IMR-90 (cell line): Measurements from ENCODE around the gene HACD2. TPM values are rescaled to one million over a fixed set of nuclear protein-coding genes. Genes with fewer than 3 reads are reported as not detected.

ENCODE experiments used
- ATAC-seq: fragments of 200-7000 bp; cut with Tn5 transposase; 2 replicates; pipeline ENCODE4 v1.9.1; 2020; ENCODE audit warnings: low read depth, mild to moderate bottlenecking, moderate library complexity
- BruUV-seq: library from RNA; stranded (reverse); fragments of 400-500 nt; replicated peaks from 2 replicates; lab custom pipeline; 2021; lab: Mats Ljungman, UMichigan
- CTCF ChIA-PET: fragments of 300-600 bp; formaldehyde crosslinking; extraction: SDS; loops from one replicate; lab custom pipeline; 2021; ENCODE audit warnings: antibody characterized with exemption; lab: Yijun Ruan, JAX
- POLR2A ChIA-PET: fragments of 300-600 bp; sonication (Branson Sonifier 250); formaldehyde crosslinking; loops from one replicate; lab custom pipeline; 2022; ENCODE audit warnings: antibody characterized with exemption; ENCODE audit not compliant: unreplicated experiment; lab: Charles Lee
- DNase-seq: peaks from one replicate; pipeline ENCODE4 v3.0.0; 2013
- H2AFZ ChIP-seq: replicated peaks from 2 replicates; pipeline ENCODE3; 2013; ENCODE audit warnings: low read length, mild to moderate bottlenecking; ENCODE audit not compliant: poor library complexity
- H2AK5ac ChIP-seq: 2 replicates; pipeline ENCODE4 v1.6.1; 2013; ENCODE audit warnings: low read depth, low read length, inconsistent platforms
- H2AK9ac ChIP-seq: replicated peaks from 2 replicates; pipeline ENCODE3; 2013; ENCODE audit warnings: mild to moderate bottlenecking, low read depth, low read length, moderate library complexity; ENCODE audit not compliant: poor library complexity
- H2BK120ac ChIP-seq: 2 replicates; pipeline ENCODE4 v1.6.1; 2013; ENCODE audit warnings: low read depth, low read length, inconsistent platforms
- H2BK15ac ChIP-seq: 3 replicates; pipeline ENCODE4 v1.6.1; 2013; ENCODE audit warnings: low read depth, low read length, inconsistent platforms
- H2BK20ac ChIP-seq: 2 replicates; pipeline ENCODE4 v1.6.1; 2013; ENCODE audit warnings: low read depth, mild to moderate bottlenecking, inconsistent platforms, low read length, moderate library complexity
- H2BK5ac ChIP-seq: 2 replicates; pipeline ENCODE4 v1.6.1; 2013; ENCODE audit warnings: mild to moderate bottlenecking, low read depth, low read length, inconsistent platforms; ENCODE audit not compliant: poor library complexity, severe bottlenecking
- H3K14ac ChIP-seq: replicated peaks from 2 replicates; pipeline ENCODE4 v1.6.1; 2013; ENCODE audit warnings: low read depth, low read length, inconsistent platforms
- H3K18ac ChIP-seq: 2 replicates; pipeline ENCODE4 v1.6.1; 2013; ENCODE audit warnings: low read depth, low read length, control low read depth
- H3K23ac ChIP-seq: 2 replicates; pipeline ENCODE4 v1.6.1; 2013; ENCODE audit warnings: low read depth, low read length, inconsistent platforms
- H3K27ac ChIP-seq: 2 replicates; pipeline ENCODE4 v1.5.1; 2013; ENCODE audit warnings: mild to moderate bottlenecking, control low read depth, low read length; ENCODE audit not compliant: insufficient read depth
- H3K27me3 ChIP-seq: 2 replicates; pipeline ENCODE4 v1.6.1; 2013; ENCODE audit warnings: low read length; ENCODE audit not compliant: control insufficient read depth, insufficient read depth
- H3K36me3 ChIP-seq: 2 replicates; pipeline ENCODE4 v1.6.1; 2013; ENCODE audit warnings: low read length, mixed read lengths; ENCODE audit not compliant: control insufficient read depth, insufficient read depth
- H3K4ac ChIP-seq: 2 replicates; pipeline ENCODE4 v1.6.1; 2013; ENCODE audit warnings: low read depth, low read length, inconsistent platforms
- H3K4me1 ChIP-seq: 2 replicates; pipeline ENCODE4 v1.6.1; 2013; ENCODE audit warnings: low read length, mixed read lengths; ENCODE audit not compliant: control insufficient read depth, insufficient read depth
- H3K4me2 ChIP-seq: 2 replicates; pipeline ENCODE4 v1.6.1; 2013; ENCODE audit warnings: low read depth, mild to moderate bottlenecking, control low read depth, low read length, moderate library complexity
- H3K4me3 ChIP-seq: 2 replicates; pipeline ENCODE4 v1.5.1; 2013; ENCODE audit warnings: low read depth, mild to moderate bottlenecking, control low read depth, low read length, moderate library complexity; ENCODE audit not compliant: insufficient read depth
- H3K56ac ChIP-seq: 2 replicates; pipeline ENCODE4 v1.6.1; 2013; ENCODE audit warnings: low read length, inconsistent platforms; ENCODE audit not compliant: insufficient read depth; ENCODE audit errors: extremely low read depth
- H3K79me1 ChIP-seq, 2 experiments: 2 replicates each; pipeline ENCODE4 v1.6.1; 2013; ENCODE audit warnings: low read length in 2 of 2, inconsistent platforms in 1 of 2, low read depth in 1 of 2
- H3K9ac ChIP-seq: 2 replicates; pipeline ENCODE4 v1.6.1; 2013; ENCODE audit warnings: low read depth, low read length, control low read depth
- H3K9me1 ChIP-seq: 2 replicates; pipeline ENCODE4 v1.6.1; 2013; ENCODE audit warnings: low read length, inconsistent platforms; ENCODE audit not compliant: insufficient read depth
- H3K9me3 ChIP-seq: 2 replicates; pipeline ENCODE4 v1.6.1; 2013; ENCODE audit warnings: low read length; ENCODE audit not compliant: control insufficient read depth, insufficient read depth
- H4K20me1 ChIP-seq: 2 replicates; pipeline ENCODE4 v1.6.1; 2013; ENCODE audit warnings: low read length, inconsistent platforms; ENCODE audit not compliant: insufficient read depth
- H4K5ac ChIP-seq: 2 replicates; pipeline ENCODE4 v1.6.1; 2013; ENCODE audit warnings: mild to moderate bottlenecking, low read depth, low read length, control low read depth
- H4K8ac ChIP-seq, 2 experiments: 2 replicates each; pipeline ENCODE4 v1.6.1; 2013; ENCODE audit warnings: low read depth in 2 of 2, low read length in 2 of 2, control low read depth in 1 of 2, inconsistent platforms in 1 of 2
- H4K91ac ChIP-seq: 2 replicates; pipeline ENCODE4 v1.6.1; 2013; ENCODE audit warnings: low read depth, low read length, inconsistent platforms; ENCODE audit not compliant: insufficient read depth
- POLR2A ChIP-seq: IDR thresholded peaks from 2 replicates; pipeline ENCODE4 v1.6.1; 2012; ENCODE audit warnings: mild to moderate bottlenecking, low read depth, low read length
- SMC3 ChIP-seq: fragments of 150-350 bp; IDR thresholded peaks from 2 replicates; pipeline ENCODE4 v1.6.1; 2016; ENCODE audit warnings: low read depth, mild to moderate bottlenecking, antibody characterized with exemption, low read length, moderate library complexity
- USF2 ChIP-seq: fragments of 150-350 bp; IDR thresholded peaks from 2 replicates; pipeline ENCODE4 v1.6.1; 2017; ENCODE audit warnings: mild to moderate bottlenecking, antibody characterized with exemption, low read length, low read depth
- WGBS, 2 experiments: methylation state at CpG; one replicate each; pipeline versions ENCODE4 v1.1.5 to v1.1.7; 2013; ENCODE audit warnings: missing lambda C conversion rate in 2 of 2; ENCODE audit not compliant: insufficient read length in 1 of 2; ENCODE audit errors: extremely low coverage in 2 of 2; 5-methylcytosine and 5-hydroxymethylcytosine counted together
- dilution Hi-C: fragments of 300-500 bp; cut with HindIII; formaldehyde crosslinking; loops from one replicate; pipeline ENCODE4 v1.14.3; 2018; ENCODE audit warnings: low sequenced_read_pairs; ENCODE audit not compliant: unreplicated experiment
- in situ Hi-C: fragments of 300-500 bp; cut with MboI; formaldehyde crosslinking; loops from 3 replicates; pipeline ENCODE4 v1.14.3; 2019; ENCODE audit warnings: low sequenced_read_pairs, inconsistent platforms, mixed read lengths
- intact Hi-C: fragments of 100-400 bp; cut with micrococcal nuclease; formaldehyde crosslinking; loops from 2 replicates; pipeline ENCODE4 v1.10.0; 2022
- polyA plus RNA-seq, 3 experiments: library from polyadenylated mRNA; depleted of rRNA; stranded (reverse); fragments of >200 nt; gene quantifications; 2 replicates each; pipeline ENCODE4 v1.2.3, GENCODE V29; 2012; ENCODE audit warnings: low replicate concordance in 1 of 3
- total RNA-seq: library from RNA; depleted of rRNA; stranded (reverse); fragments of >200 nt; gene quantifications from 2 replicates; pipeline ENCODE4 v1.2.3, GENCODE V29; 2012

HACD2 gene
- total and polyA plus RNA-seq, 2 of the 4 experiments (the other 2 are of a cell fraction), result 21.5 to 22.6 TPM

DNA sequence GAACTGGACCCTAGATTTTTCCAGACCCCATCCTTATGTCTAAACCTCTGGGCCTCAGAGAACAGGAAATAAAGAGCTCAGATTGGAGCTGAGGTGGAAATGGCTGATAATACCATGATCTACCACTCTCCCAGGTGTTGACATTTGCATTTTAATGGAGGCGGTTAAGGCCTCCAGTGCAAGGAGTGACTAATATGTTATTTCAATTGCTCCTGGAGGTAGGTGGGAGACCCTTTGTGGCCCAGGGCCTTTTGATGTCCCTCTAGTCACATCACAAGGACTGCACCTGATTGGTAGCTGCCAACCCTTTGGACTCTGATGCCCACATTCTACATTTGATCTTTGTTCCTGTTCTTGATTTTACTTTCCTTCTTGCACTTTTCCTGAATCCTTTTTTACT lies 127.0 kb downstream of the HACD2 start:
- Histone ChIP-seq H3K27me3 (peaks cover 59% of the 10 kb centered on the region), H2BK20ac (no peak overlapping the region), H3K27ac (no peak overlapping the region), H2BK5ac (no peak overlapping the region), H4K5ac (no peak overlapping the region), H3K4ac (no peak overlapping the region), H3K4me1 (no peaks in the 10 kb centered on the region), H2AFZ (no peak overlapping the region), H3K23ac (no peak overlapping the region), H3K9ac (no peak overlapping the region), H2AK5ac (no peak overlapping the region), H3K18ac (no peak overlapping the region), H4K8ac (no peak overlapping the region), H4K20me1 (no peaks in the 10 kb centered on the region; the same call in 1 of the 2 replicates), H2BK120ac (no peak overlapping the region), H4K91ac (no peak overlapping the region), H3K4me2 (no peak overlapping the region), H3K36me3 (no peaks in the 10 kb centered on the region), H3K56ac (no peak overlapping the region), H3K9me3 (no peaks in the 10 kb centered on the region), H2BK15ac (no peak overlapping the region), H3K14ac (no peak overlapping the region), H2AK9ac (no peak overlapping the region), H3K79me1 (no peaks in the 10 kb centered on the region), H3K4me3 (no peak overlapping the region), H3K9me1 (no peaks in the 10 kb centered on the region)
- intact Hi-C loops (no loop called here), dilution Hi-C loops (no loop called here), in situ Hi-C loops (no loop called here)
- no peak for DNase-seq
- no peak for TF ChIP-seq SMC3
- TF ChIP-seq USF2, result no peak
- no peak for TF ChIP-seq POLR2A
- no CpG with 5 or more reads among the region's 1 CpG for WGBS, 2 experiments
- ATAC-seq, result no peak
- ChIA-PET CTCF (no interaction called here), POLR2A (no interaction called here)
- no TSS peak for BruUV-seq
